Neuronal stem cell (in vitro differentiated cells): ENCODE measurements around the gene PTPRM.

ENCODE experiments used
- DNase-seq: peaks from one replicate; pipeline ENCODE4 v3.0.0-alpha.2; 2013; ENCODE audit warnings: low spot score
- H2AFZ ChIP-seq: one replicate; pipeline ENCODE4 v1.6.1; 2013; ENCODE audit warnings: mild to moderate bottlenecking, low read length, inconsistent platforms
- H2AK5ac ChIP-seq: 2 replicates; pipeline ENCODE4 v1.6.1; 2013; ENCODE audit warnings: low read depth, mild to moderate bottlenecking, inconsistent platforms, low read length, moderate library complexity, mixed read lengths
- H2BK120ac ChIP-seq: 2 replicates; pipeline ENCODE4 v1.6.1; 2013; ENCODE audit warnings: low read depth, mild to moderate bottlenecking, inconsistent platforms, low read length, moderate library complexity, mixed read lengths
- H2BK12ac ChIP-seq: one replicate; pipeline ENCODE4 v1.6.1; 2013; ENCODE audit warnings: low read length, inconsistent platforms
- H2BK15ac ChIP-seq: 2 replicates; pipeline ENCODE4 v1.6.1; 2013; ENCODE audit warnings: mild to moderate bottlenecking, low read length, inconsistent platforms, mixed read lengths
- H2BK5ac ChIP-seq: one replicate; pipeline ENCODE4 v1.6.1; 2013; ENCODE audit warnings: inconsistent platforms, mild to moderate bottlenecking, low read length, moderate library complexity
- H3K14ac ChIP-seq: one replicate; pipeline ENCODE4 v1.6.1; 2013; ENCODE audit warnings: low read length, inconsistent platforms
- H3K18ac ChIP-seq: 2 replicates; pipeline ENCODE4 v1.6.1; 2013; ENCODE audit warnings: low read length, inconsistent platforms
- H3K23ac ChIP-seq: 2 replicates; pipeline ENCODE4 v1.6.1; 2013; ENCODE audit warnings: low read depth, mild to moderate bottlenecking, mixed read lengths, low read length, inconsistent platforms; ENCODE audit not compliant: poor library complexity
- H3K27ac ChIP-seq: replicated peaks from 3 replicates; pipeline ENCODE4 v1.5.1; 2013; ENCODE audit warnings: low read length, inconsistent platforms
- H3K27me3 ChIP-seq, 3 experiments: 2 replicates each; pipeline ENCODE4 v1.6.1; 2013; ENCODE audit warnings: low read length in 3 of 3, mild to moderate bottlenecking in 2 of 3, inconsistent platforms in 1 of 3, low read depth in 1 of 3, mixed read lengths in 1 of 3, moderate library complexity in 1 of 3; ENCODE audit not compliant: control insufficient read depth in 3 of 3, insufficient read depth in 3 of 3
- H3K36me3 ChIP-seq, 2 donors: replicated peaks in 1 of 2; 2 replicates each; pipeline ENCODE4 v1.6.1; 2013; ENCODE audit warnings: low read length in 2 of 2; ENCODE audit not compliant: control insufficient read depth in 2 of 2, insufficient read depth in 2 of 2
- H3K4ac ChIP-seq: 2 replicates; pipeline ENCODE4 v1.6.1; 2013; ENCODE audit warnings: inconsistent platforms, mild to moderate bottlenecking, low read length, moderate library complexity
- H3K4me1 ChIP-seq, 2 donors: 1 replicate in 1 of 2; 2 replicates in 1 of 2; pipeline ENCODE4 v1.6.1; 2013; ENCODE audit warnings: low read length in 2 of 2, low read depth in 1 of 2; ENCODE audit not compliant: control insufficient read depth in 2 of 2, insufficient read depth in 1 of 2
- H3K4me2 ChIP-seq: one replicate; pipeline ENCODE4 v1.6.1; 2013; ENCODE audit warnings: mild to moderate bottlenecking, low read length, inconsistent platforms; ENCODE audit not compliant: insufficient read depth, poor library complexity, severe bottlenecking
- H3K4me3 ChIP-seq, 2 donors: 2 replicates each; pipeline ENCODE4 v1.5.1; 2013; ENCODE audit warnings: low read length in 2 of 2, mild to moderate bottlenecking in 2 of 2, inconsistent platforms in 1 of 2, moderate library complexity in 1 of 2
- H3K79me1 ChIP-seq: one replicate; pipeline ENCODE4 v1.6.1; 2013; ENCODE audit warnings: low read depth, mild to moderate bottlenecking, inconsistent platforms, low read length, moderate library complexity
- H3K9ac ChIP-seq: one replicate; pipeline ENCODE4 v1.6.1; 2013; ENCODE audit warnings: mild to moderate bottlenecking, low read depth, low read length, inconsistent platforms; ENCODE audit not compliant: poor library complexity
- H3K9me3 ChIP-seq, 2 donors: replicated peaks in 1 of 2; 2 replicates each; pipeline versions ENCODE3 to v1.6.1; 2013; ENCODE audit warnings: low read length in 2 of 2, mild to moderate bottlenecking in 2 of 2, inconsistent platforms in 1 of 2, low read depth in 1 of 2, mixed read lengths in 1 of 2, moderate library complexity in 1 of 2; ENCODE audit not compliant: control insufficient read depth in 2 of 2, insufficient read depth in 1 of 2
- H4K8ac ChIP-seq: one replicate; pipeline ENCODE4 v1.6.1; 2013; ENCODE audit warnings: low read depth, mild to moderate bottlenecking, inconsistent platforms, low read length, moderate library complexity
- H4K91ac ChIP-seq: one replicate; pipeline ENCODE4 v1.6.1; 2013; ENCODE audit warnings: low read length, low read depth, mild to moderate bottlenecking, inconsistent platforms; ENCODE audit not compliant: poor library complexity
- WGBS, 2 donors: extraction: QIAGEN DNeasy Blood & Tissue Kit; methylation state at CpG; one replicate each; pipeline ENCODE4 v1.1.7; 2013; ENCODE audit warnings: missing lambda C conversion rate in 2 of 2, mixed read lengths in 1 of 2; ENCODE audit not compliant: insufficient read length in 2 of 2, insufficient replicate concordance in 1 of 2; ENCODE audit errors: extremely low coverage in 2 of 2; 5-methylcytosine and 5-hydroxymethylcytosine counted together

The PTPRM gene

GRCh38 chr18:8117006-8117371 is 549.9 kb downstream of the PTPRM start:
- Histone ChIP-seq H3K18ac (no peak overlapping the region), H3K36me3 (no peaks in the 10 kb centered on the region), H3K9ac (no peak overlapping the region), H3K23ac (no peak overlapping the region), H4K8ac (no peak overlapping the region), H3K9me3 (no peaks in the 10 kb centered on the region), H3K4me3 (no peak overlapping the region), H3K4me2 (no peak overlapping the region), H2AK5ac (no peak overlapping the region), H2AFZ (no peak overlapping the region), H4K91ac (no peak overlapping the region), H3K4ac (no peak overlapping the region), H2BK5ac (no peak overlapping the region), H3K4me1 (peaks cover under 1 to 2% of the 10 kb centered on the region in 2 donors), H3K27ac (no peak overlapping the region), H2BK12ac (no peak overlapping the region), H3K27me3 (no peaks in the 10 kb centered on the region), H3K79me1 (no peaks in the 10 kb centered on the region), H3K14ac (no peak overlapping the region), H2BK15ac (no peak overlapping the region), H2BK120ac (no peak overlapping the region)
- DNase-seq: no peak
- WGBS, 2 donors: no CpG with 5 or more reads among the region's 2 CpGs

GRCh38 chr18:8121101-8121500 is 554.0 kb downstream of the PTPRM start:
- Histone ChIP-seq H2BK120ac (no peak overlapping the region), H3K36me3 (no peaks in the 10 kb centered on the region), H3K9ac (no peak overlapping the region), H2AFZ (no peak overlapping the region), H3K4me3 (no peak overlapping the region), H3K27ac (no peak overlapping the region), H3K4me2 (no peak overlapping the region), H3K9me3 (no peaks in the 10 kb centered on the region), H2BK5ac (no peak overlapping the region), H2BK12ac (no peak overlapping the region), H3K27me3 (no peaks in the 10 kb centered on the region), H3K18ac (no peak overlapping the region), H3K4ac (no peak overlapping the region), H3K23ac (no peak overlapping the region), H3K14ac (no peak overlapping the region), H2AK5ac (no peak overlapping the region), H2BK15ac (no peak overlapping the region), H4K8ac (no peak overlapping the region), H4K91ac (no peak overlapping the region), H3K4me1 (peaks cover 5 to 6% of the 10 kb centered on the region in 2 donors), H3K79me1 (no peaks in the 10 kb centered on the region)
- no peak for DNase-seq
- WGBS, 2 donors: no CpG with 5 or more reads among the region's 1 CpG

- no peak overlapping the region for H2BK15ac ChIP-seq
- H3K9me3 ChIP-seq: no peaks in the 10 kb centered on the region
- no peak overlapping the region for H3K23ac ChIP-seq
- H2AFZ ChIP-seq: no peak overlapping the region
- no peak overlapping the region for H3K4ac ChIP-seq
- H2AK5ac ChIP-seq: no peak overlapping the region
- H2BK12ac ChIP-seq: no peak overlapping the region
- H2BK120ac ChIP-seq: no peak overlapping the region
- peaks cover 5 to 6% of the 10 kb centered on the region in 2 donors for H3K4me1 ChIP-seq
- H2BK5ac ChIP-seq: no peak overlapping the region
- H4K8ac ChIP-seq: no peak overlapping the region
- H3K4me3 ChIP-seq: no peak overlapping the region
- no peak overlapping the region for H3K14ac ChIP-seq
- H3K4me2 ChIP-seq: no peak overlapping the region
- DNase-seq: no peak
- no peaks in the 10 kb centered on the region for H3K79me1 ChIP-seq
- no peaks in the 10 kb centered on the region for H3K27me3 ChIP-seq
- H3K18ac ChIP-seq: peak overlapping the region; percentile 42
- no peak overlapping the region for H3K9ac ChIP-seq
- no CpG with 5 or more reads among the region's 9 CpGs for WGBS, 2 donors
- no peaks in the 10 kb centered on the region for H3K36me3 ChIP-seq
- no peak overlapping the region for H4K91ac ChIP-seq
- H3K27ac ChIP-seq: no peak overlapping the region
Observed at GRCh38 chr18:8121942-8122480, 554.9 kb downstream of the PTPRM start.

- no peak overlapping the region for H3K9ac ChIP-seq
- H4K8ac ChIP-seq: no peak overlapping the region
- H3K27me3 ChIP-seq: no peaks in the 10 kb centered on the region
- no peak overlapping the region for H3K4ac ChIP-seq
- H3K36me3 ChIP-seq: no peaks in the 10 kb centered on the region
- H3K4me1 ChIP-seq: peaks cover 5 to 6% of the 10 kb centered on the region in 2 donors
- H2BK15ac ChIP-seq: no peak overlapping the region
- no peak overlapping the region for H2AK5ac ChIP-seq
- no CpG with 5 or more reads among the region's 7 CpGs for WGBS, 2 donors
- no peak overlapping the region for H2BK12ac ChIP-seq
- no peak overlapping the region for H3K4me2 ChIP-seq
- no peak overlapping the region for H2BK5ac ChIP-seq
- no peak overlapping the region for H2BK120ac ChIP-seq
- no peak overlapping the region for H4K91ac ChIP-seq
- no peak overlapping the region for H3K23ac ChIP-seq
- no peak overlapping the region for H3K14ac ChIP-seq
- H3K4me3 ChIP-seq: no peak overlapping the region
- DNase-seq: no peak
- H3K9me3 ChIP-seq: no peaks in the 10 kb centered on the region
- H3K18ac ChIP-seq: no peak overlapping the region
- no peak overlapping the region for H3K27ac ChIP-seq
- H2AFZ ChIP-seq: no peak overlapping the region
- no peaks in the 10 kb centered on the region for H3K79me1 ChIP-seq
Observed at GRCh38 chr18:8124232-8125146, 557.4 kb downstream of the PTPRM start.
